ENCODE measurements around the gene CARD18. TPM values are rescaled to one million over a fixed set of nuclear protein-coding genes. Genes with fewer than 3 reads are reported as not detected.
"Not testable (repeated sequence)": the region's sequence is repeated elsewhere in the genome, so short reads cannot be mapped to it uniquely, and the experiment has no call there.

The CARD18 gene
- polyA plus RNA-seq, 2 donors = 3.0 to 3.3 TPM

DNA sequence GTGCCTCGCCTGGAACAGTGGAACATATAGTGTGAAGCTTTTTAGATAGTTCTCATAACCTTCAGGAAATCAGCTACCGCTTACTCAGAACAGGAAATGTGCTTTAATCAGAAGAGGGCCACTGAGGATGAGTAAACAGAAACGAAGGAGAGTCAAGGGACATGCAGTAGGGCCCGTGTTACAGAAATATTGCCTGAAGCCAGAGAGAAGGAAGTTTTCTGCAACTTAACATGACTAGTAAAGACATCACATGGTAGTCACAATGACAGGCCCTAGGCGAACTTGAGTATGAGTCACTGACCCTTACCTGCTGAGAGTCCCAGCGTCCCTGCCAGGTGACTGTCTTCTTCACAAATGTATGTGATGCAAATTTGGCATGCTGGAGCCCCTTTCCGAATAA is 39.4 kb downstream of the CARD18 start:
- H3K9me3 ChIP-seq (ENCODE audit: control insufficient read depth in 2 of 2, insufficient read depth in 1 of 2, low read depth in 1 of 2, low read length in 1 of 2) = no peaks in the 10 kb centered on the region
- 48 to 59% methylated on average over 7 of the region's 7 CpGs for WGBS, 2 donors
- no peaks in the 10 kb centered on the region for H3K36me3 ChIP-seq (ENCODE audit: control insufficient read depth in 2 of 2, insufficient read depth in 2 of 2, low read length in 1 of 2)
- H3K4me3 ChIP-seq (ENCODE audit: low read depth in 1 of 2, low read length in 2 of 2) = no peak overlapping the region
- no peaks in the 10 kb centered on the region for H3K4me1 ChIP-seq (ENCODE audit: control insufficient read depth in 2 of 2, insufficient read depth in 2 of 2, low read length in 1 of 2)
- H3K27ac ChIP-seq (ENCODE audit: low read depth in 2 of 2, low read length in 1 of 2) = peak overlapping the region in 1 of 2 donors; percentile 47
- H3K27me3 ChIP-seq (ENCODE audit: control insufficient read depth in 1 of 2, insufficient read depth in 2 of 2, low read length in 2 of 2) = no peaks in the 10 kb centered on the region

- 84 to 90% methylated on average over 2 of the region's 2 CpGs for WGBS, 2 donors
These were observed 40.0 kb downstream of the CARD18 start for GRCh38 chr11:105099594-105099993.

DNA sequence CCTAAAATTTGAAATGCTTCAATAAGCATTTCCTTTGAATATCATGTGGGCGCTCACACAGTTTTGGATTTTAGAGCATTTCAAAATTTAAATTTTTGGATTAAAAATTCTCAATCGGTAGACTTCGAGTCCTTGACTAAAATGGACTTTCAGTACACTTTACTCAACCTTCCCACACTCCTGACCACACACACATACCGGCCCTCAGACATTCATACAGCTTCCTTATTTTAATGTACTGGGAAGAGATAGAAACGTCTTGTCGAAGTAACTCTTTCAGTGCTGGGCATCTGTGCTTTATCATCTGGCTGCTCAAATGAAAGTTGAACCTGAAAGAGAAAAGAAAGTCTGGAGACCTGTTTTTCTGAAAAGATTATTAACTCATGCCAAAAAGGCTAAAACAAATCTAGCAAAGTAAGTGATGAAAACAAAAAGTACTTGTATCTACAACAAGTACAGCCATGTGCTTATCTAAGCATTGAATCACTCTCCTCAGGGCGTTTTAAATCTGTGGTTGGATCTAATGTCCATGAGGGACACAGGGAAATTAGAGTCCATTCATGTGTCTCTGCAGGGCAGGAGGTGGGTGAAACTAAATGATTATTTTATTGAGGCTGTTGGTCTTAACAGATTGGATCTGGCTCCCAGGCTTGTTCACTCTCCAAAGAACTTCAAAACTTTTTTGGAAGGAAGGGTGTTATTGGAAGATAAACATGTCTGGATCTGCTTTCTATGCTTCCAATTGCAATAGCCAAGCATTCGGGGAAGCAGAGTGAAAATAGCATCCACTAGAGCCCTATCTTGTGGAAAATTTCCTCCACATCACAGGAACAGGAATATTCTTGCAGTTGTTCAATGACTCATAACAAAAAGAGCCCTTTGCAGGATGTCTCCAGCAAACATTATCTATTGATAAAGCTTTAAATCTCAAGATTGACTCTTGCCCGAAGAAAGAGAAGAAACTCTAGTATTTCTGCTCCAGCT is 47.0 kb downstream of the CARD18 start:
- Histone ChIP-seq H3K4me3 (ENCODE audit: low read depth in 1 of 2, low read length in 2 of 2) (no peak overlapping the region), H3K27ac (ENCODE audit: low read depth in 2 of 2, low read length in 1 of 2) (peak overlapping the region in 1 of 2 donors; percentile 12), H3K4me1 (ENCODE audit: control insufficient read depth in 2 of 2, insufficient read depth in 2 of 2, low read length in 1 of 2) (no peaks in the 10 kb centered on the region), H3K27me3 (ENCODE audit: control insufficient read depth in 1 of 2, insufficient read depth in 2 of 2, low read length in 2 of 2) (no peaks in the 10 kb centered on the region), H3K36me3 (ENCODE audit: control insufficient read depth in 2 of 2, insufficient read depth in 2 of 2, low read length in 1 of 2) (no peaks in the 10 kb centered on the region), H3K9me3 (ENCODE audit: control insufficient read depth in 2 of 2, insufficient read depth in 1 of 2, low read depth in 1 of 2, low read length in 1 of 2) (no peaks in the 10 kb centered on the region)
- 47 to 53% methylated on average over 9 of the region's 9 CpGs for WGBS, 2 donors

More at GRCh38 chr11:105099594-105099993, 40.0 kb downstream of the CARD18 start:
- not testable (repeated sequence) for H3K4me3 ChIP-seq (ENCODE audit: low read depth in 1 of 2, low read length in 2 of 2); H3K27me3 ChIP-seq (ENCODE audit: control insufficient read depth in 1 of 2, insufficient read depth in 2 of 2, low read length in 2 of 2); H3K27ac ChIP-seq (ENCODE audit: low read depth in 2 of 2, low read length in 1 of 2); H3K36me3 ChIP-seq (ENCODE audit: control insufficient read depth in 2 of 2, insufficient read depth in 2 of 2, low read length in 1 of 2); H3K9me3 ChIP-seq (ENCODE audit: control insufficient read depth in 2 of 2, insufficient read depth in 1 of 2, low read depth in 1 of 2, low read length in 1 of 2); H3K4me1 ChIP-seq (ENCODE audit: control insufficient read depth in 2 of 2, insufficient read depth in 2 of 2, low read length in 1 of 2)

Other genes with a start within 250 kb of the CARD18 start
- under 1 TPM; 0.22 to 0.27 TPM for gene CASP12, start 241.3 kb downstream of the CARD18 start, polyA plus RNA-seq
- gene CASP4, start 171.2 kb downstream of the CARD18 start, polyA plus RNA-seq = 10 to 100 TPM; 54.0 to 71.6 TPM
- gene CASP5, start 116.6 kb downstream of the CARD18 start, polyA plus RNA-seq = under 1 TPM in 1 of 2 donors, not detected in 1; 0.11 TPM
- 10 to 100 TPM; 16.7 to 39.4 TPM for gene CASP1, start 104.6 kb downstream of the CARD18 start, polyA plus RNA-seq
- 10 to 100 TPM; 21.9 to 32.7 TPM for gene CARD16, start 94.4 kb downstream of the CARD18 start, polyA plus RNA-seq

All from esophagus (tissue), 2 donors.